BJ (cell line): ENCODE data around the gene RUFY2. TPM values are rescaled to one million over a fixed set of nuclear protein-coding genes. Genes with fewer than 3 reads are reported as not detected.

ENCODE experiments used
- CTCF ChIA-PET: fragments of 350-600 bp; formaldehyde crosslinking; extraction: SDS; loops from one replicate; lab custom pipeline; 2021; ENCODE audit warnings: antibody characterized with exemption, inconsistent platforms; lab: Yijun Ruan, JAX
- POLR2A ChIA-PET: fragments of 300-600 bp; sonication (Branson Sonifier 250); formaldehyde crosslinking; extraction: SDS; loops from one replicate; lab custom pipeline; 2021; ENCODE audit warnings: antibody characterized with exemption; lab: Charles Lee
- DNase-seq: peaks from one replicate; pipeline ENCODE4 v3.0.0-alpha.2; 2011; ENCODE audit warnings: low read depth
- H3K27me3 ChIP-seq: 2 replicates; pipeline ENCODE4 v1.6.0; 2011; ENCODE audit warnings: low read length; ENCODE audit not compliant: control insufficient read depth, insufficient read depth
- H3K36me3 ChIP-seq: 2 replicates; pipeline ENCODE4 v1.5.1; 2011; ENCODE audit warnings: low read length; ENCODE audit not compliant: control insufficient read depth, insufficient read depth
- H3K4me3 ChIP-seq: 2 replicates; pipeline ENCODE4 v1.5.1; 2011; ENCODE audit warnings: low read depth, mild to moderate bottlenecking, control low read depth, low read length
- polyA plus RNA-seq: library from polyadenylated mRNA; depleted of rRNA; stranded (reverse); fragments of >200 nt; gene quantifications from 2 replicates; pipeline ENCODE4 v1.2.3, GENCODE V29; 2011
- TF ChIP-seq, protein P1 (sequence below): IDR thresholded peaks from 2 replicates; pipeline ENCODE4 v1.5.1; 2011; ENCODE audit warnings: low read depth, mild to moderate bottlenecking, control low read depth, inconsistent platforms, low read length, moderate library complexity; ENCODE audit not compliant: insufficient read depth

The RUFY2 gene
- polyA plus RNA-seq, 1 experiment: 6.7 TPM

DNA sequence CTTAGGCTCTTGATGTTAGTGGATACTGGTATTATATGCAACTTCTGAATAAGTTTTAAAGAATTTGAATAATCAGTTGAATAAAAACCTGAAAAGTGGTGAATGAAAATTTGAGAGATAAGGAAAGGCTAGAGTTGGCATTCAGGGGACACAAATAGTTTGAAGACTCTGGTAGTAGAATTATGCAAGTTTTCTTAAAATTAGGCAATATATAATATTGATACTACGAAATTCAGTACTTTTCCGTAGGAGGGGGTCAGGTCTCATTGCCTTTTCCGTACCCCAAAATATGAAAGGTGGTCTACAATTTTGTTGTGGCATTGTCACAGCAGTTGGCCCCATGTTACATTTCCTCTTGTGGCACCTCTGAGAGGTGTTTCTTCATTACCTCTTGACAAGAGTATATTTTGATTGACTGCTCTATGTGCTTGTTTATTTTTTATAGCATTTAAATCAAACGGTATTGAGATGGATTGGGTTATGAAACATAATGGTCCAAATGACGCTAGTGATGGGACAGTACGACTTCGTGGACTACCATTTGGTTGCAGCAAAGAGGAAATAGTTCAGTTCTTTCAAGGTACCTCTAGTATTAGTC lies 70.2 kb downstream of the RUFY2 start:
- Histone ChIP-seq H3K4me3 (no peak overlapping the region), H3K27me3 (no peaks in the 10 kb centered on the region), H3K36me3 (peaks cover 11% of the 10 kb centered on the region)
- POLR2A ChIA-PET: no interaction called here
- DNase-seq: no peak
- TF ChIP-seq, protein P1, sequence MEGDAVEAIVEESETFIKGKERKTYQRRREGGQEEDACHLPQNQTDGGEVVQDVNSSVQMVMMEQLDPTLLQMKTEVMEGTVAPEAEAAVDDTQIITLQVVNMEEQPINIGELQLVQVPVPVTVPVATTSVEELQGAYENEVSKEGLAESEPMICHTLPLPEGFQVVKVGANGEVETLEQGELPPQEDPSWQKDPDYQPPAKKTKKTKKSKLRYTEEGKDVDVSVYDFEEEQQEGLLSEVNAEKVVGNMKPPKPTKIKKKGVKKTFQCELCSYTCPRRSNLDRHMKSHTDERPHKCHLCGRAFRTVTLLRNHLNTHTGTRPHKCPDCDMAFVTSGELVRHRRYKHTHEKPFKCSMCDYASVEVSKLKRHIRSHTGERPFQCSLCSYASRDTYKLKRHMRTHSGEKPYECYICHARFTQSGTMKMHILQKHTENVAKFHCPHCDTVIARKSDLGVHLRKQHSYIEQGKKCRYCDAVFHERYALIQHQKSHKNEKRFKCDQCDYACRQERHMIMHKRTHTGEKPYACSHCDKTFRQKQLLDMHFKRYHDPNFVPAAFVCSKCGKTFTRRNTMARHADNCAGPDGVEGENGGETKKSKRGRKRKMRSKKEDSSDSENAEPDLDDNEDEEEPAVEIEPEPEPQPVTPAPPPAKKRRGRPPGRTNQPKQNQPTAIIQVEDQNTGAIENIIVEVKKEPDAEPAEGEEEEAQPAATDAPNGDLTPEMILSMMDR: no peak
- CTCF ChIA-PET: no interaction called here

DNA sequence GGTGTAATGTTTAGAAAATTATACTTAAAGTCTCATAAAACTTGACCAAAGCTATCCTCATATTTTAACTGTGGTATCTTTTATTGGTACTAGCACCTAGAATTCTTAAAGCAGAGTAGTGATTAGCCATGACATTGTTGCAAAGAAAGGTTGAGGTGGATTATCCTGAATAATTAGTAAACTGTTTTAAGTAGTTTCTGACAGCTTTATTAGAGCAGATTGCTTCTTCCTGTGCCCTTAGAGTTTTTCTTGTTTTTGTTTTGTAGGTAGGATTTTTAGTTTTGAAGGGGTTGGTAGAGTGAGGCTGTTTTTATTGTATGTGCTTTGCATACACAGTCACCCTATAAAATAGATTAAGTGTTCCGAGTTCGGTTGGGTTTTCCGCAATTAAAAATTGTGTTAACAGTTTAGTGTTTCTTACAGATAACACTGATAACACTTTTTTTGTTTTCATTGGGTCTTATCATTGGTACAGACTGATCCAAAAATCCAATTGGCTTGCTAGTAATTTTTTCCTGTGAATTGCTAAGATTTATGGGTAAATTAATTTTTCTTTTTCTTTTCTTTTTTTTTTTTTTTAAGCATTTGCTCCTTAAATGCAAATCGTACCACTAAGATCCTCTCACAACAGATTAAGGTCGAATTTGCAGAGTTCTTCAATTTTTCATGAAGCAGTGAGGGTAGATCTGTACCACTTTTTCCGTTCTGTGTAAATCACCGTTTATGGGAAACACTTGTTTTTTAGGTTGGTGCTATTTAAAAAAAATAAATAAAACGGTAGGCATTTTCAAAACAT lies 72.2 kb downstream of the RUFY2 start:
- POLR2A ChIA-PET: interaction anchor here (0.6 kb wide), 1 partner anchor 537 kb away, joined by 4 read pairs; no protein-coding TSS in a partner anchor

DNA sequence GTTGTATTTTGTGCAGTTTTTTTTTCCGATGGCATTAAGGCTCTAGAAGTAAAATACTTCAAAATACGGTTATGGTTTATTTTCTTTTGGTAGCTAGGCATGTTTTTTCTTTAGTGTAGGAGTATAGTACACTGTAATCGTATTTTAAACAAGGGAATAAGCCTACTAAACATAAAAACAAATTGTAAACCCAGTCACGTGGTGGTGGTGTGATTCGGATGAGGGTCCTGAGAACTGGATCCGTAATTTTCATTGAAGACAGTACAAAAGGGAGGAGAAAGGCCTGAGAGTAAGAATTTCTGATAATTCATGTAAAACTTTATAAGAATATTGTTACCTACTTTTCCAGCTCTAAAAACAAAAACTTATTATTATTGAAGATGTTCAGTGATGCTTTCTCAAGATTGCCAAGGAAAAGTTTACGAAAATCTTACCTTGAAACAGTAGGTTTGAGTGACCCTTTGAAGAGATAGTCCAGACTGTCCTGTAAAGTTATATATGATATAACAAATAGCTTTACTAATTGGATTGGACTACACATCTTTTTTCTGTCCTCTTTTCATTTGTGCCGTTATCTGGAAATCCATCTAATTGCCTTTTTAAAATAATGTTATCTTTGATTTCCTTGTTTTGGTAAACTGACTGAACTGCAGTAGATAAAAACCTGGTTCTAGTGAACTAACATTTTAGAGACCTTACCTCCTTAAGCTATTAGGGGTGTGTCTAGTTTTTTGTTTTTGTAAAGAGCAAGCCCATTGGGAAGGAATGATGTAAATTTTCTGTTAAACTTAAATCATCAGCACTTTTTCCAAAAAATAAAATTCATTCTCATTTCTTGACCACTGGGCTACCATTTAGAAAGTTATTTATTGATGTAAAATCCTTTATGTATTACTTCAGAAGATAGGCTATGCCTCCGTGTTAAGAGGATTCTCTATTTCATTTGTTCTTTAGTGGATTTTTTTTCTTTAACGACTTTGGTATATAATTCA lies 73.3 kb downstream of the RUFY2 start:
- no peaks in the 10 kb centered on the region for H3K36me3 ChIP-seq

More for the DNA sequence above, 72.2 kb downstream of the RUFY2 start:
- no peak for DNase-seq
- no peaks in the 10 kb centered on the region; the same call in 1 of the 2 replicates for H3K36me3 ChIP-seq
- H3K4me3 ChIP-seq: peak overlapping the region; percentile 82
- CTCF ChIA-PET: interaction anchor here (3.6 kb wide), 1 partner anchor 13 kb away, joined by 15 read pairs; no protein-coding TSS in a partner anchor
- TF ChIP-seq, protein P1: no peak
- H3K27me3 ChIP-seq: no peaks in the 10 kb centered on the region

DNA sequence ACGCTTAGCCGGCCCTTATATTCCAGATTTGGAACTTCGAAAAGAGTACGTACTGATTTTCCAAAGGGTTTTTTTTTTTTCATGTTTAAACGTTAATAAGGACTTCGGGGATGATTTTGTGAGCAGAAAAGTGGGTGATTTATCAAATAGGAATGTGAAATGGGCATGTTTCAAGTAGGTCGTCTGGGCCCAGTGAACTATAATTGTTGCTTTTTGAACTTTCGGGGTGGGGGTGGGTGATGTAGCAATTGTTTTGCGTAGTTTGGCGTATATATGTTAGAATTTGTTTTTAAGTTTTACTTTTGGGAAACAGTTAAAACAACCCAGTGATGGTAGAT lies 74.0 kb downstream of the RUFY2 start:
- TF ChIP-seq, protein P1: no peak
- POLR2A ChIA-PET: no interaction called here

More for the DNA sequence above, 73.3 kb downstream of the RUFY2 start:
- no peaks in the 10 kb centered on the region for H3K27me3 ChIP-seq
- no peak for DNase-seq
- H3K4me3 ChIP-seq: peak overlapping the region; percentile 82
- ChIA-PET POLR2A (no interaction called here), CTCF (interaction anchor here (0.5 to 3.6 kb wide), 3 partner anchors 10 to 263 kb away, joined by 3 to 15 read pairs (median 3); no protein-coding TSS in a partner anchor)
- TF ChIP-seq, protein P1: no peak

More for the DNA sequence above, 74.0 kb downstream of the RUFY2 start:
- no peaks in the 10 kb centered on the region for H3K36me3 ChIP-seq
- DNase-seq: no peak
- no peaks in the 10 kb centered on the region for H3K27me3 ChIP-seq
- CTCF ChIA-PET: interaction anchor here (0.5 to 3.6 kb wide), 4 partner anchors 10 to 262 kb away, joined by 3 to 15 read pairs (median 3); partner anchors contain the start of gene RUFY2
- peak overlapping the region; percentile 82 for H3K4me3 ChIP-seq
